ENCODE data around the gene SMYD3. TPM values are rescaled to one million over a fixed set of nuclear protein-coding genes. Genes with fewer than 3 reads are reported as not detected.

Gene SMYD3
- total RNA-seq, 4 donors from 2014 or later = 33.7 to 105 (median 51.4) TPM

DNA sequence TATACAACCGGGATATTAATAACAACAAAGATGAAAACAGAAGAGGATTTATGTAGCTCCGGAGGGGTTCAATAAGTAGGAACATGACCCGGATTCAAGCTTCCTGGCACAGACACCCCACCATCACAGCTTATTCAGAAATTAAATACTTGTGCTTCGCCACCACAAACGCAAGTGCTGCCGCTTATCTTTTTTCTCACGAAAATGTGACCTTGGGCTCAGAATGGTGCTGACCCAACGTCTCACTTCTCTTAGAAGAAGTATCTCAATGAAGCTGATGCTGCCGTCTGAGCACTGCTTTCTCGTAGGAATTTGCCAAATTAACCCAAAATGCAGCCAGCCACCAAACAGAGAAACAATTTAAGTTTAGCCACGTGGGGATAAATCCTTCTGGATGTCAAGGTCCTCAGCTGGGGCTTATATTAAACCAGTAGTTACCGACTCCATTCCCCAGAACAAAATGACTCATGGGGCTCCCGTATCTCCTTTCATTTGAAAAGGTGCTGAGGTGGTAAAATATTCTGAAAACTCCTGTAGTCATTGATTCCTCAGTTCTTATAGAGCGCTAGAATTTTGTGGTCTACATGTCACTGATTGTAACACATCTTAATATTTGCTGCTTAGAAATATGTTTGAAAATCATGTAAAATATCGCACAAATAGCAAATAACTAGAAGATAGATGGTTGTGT, 466.7 kb downstream of the SMYD3 start:
- TF ChIP-seq, protein P1, sequence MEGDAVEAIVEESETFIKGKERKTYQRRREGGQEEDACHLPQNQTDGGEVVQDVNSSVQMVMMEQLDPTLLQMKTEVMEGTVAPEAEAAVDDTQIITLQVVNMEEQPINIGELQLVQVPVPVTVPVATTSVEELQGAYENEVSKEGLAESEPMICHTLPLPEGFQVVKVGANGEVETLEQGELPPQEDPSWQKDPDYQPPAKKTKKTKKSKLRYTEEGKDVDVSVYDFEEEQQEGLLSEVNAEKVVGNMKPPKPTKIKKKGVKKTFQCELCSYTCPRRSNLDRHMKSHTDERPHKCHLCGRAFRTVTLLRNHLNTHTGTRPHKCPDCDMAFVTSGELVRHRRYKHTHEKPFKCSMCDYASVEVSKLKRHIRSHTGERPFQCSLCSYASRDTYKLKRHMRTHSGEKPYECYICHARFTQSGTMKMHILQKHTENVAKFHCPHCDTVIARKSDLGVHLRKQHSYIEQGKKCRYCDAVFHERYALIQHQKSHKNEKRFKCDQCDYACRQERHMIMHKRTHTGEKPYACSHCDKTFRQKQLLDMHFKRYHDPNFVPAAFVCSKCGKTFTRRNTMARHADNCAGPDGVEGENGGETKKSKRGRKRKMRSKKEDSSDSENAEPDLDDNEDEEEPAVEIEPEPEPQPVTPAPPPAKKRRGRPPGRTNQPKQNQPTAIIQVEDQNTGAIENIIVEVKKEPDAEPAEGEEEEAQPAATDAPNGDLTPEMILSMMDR (IDR thresholded peaks at IDR 0.05) = no peak
- no peak for TF ChIP-seq POLR2A (IDR thresholded peaks at IDR 0.05)
- intact Hi-C loops (cut with DNase I) = no loop called here
- no peak overlapping the region for H3K4me3 ChIP-seq (replicated peaks in 1 of 3)
- H3K36me3 ChIP-seq = no peaks in the 10 kb centered on the region
- no peak overlapping the region for H3K27ac ChIP-seq
- no peaks in the 10 kb centered on the region for H3K27me3 ChIP-seq
- H3K9me3 ChIP-seq = no peaks in the 10 kb centered on the region
- 90 to 94% methylated on average over 15 of the region's 15 CpGs for WGBS, 2 donors
- no peak for DNase-seq
- H3K4me1 ChIP-seq = no peaks in the 10 kb centered on the region

DNA sequence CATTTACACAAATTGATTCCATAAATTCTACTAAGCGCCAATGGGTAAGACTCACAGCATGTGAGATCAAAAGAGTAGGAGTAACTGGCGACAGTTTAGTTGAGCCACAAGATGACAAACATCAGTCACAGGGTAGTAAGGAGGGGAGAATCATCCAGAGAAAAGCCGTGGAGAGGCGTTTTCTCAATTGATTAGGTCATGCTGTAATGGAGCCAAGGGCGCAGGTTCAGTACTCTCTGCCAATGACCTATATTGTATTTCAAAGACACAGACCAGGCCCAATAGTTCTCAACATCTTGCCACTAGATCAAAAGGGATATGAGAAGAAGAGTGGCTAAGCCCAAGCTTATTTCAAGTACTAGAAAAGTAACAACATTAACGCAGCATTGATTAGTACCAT, 467.5 kb downstream of the SMYD3 start:
- no peaks in the 10 kb centered on the region for H3K27me3 ChIP-seq
- no peaks in the 10 kb centered on the region for H3K9me3 ChIP-seq
- 91 to 95% methylated on average over 6 of the region's 6 CpGs for WGBS, 2 donors
- intact Hi-C loops (cut with DNase I) = no loop called here
- H3K27ac ChIP-seq = no peak overlapping the region
- no peaks in the 10 kb centered on the region for H3K36me3 ChIP-seq
- no peak overlapping the region for H3K4me3 ChIP-seq (replicated peaks in 1 of 3)
- no peak for DNase-seq
- no peaks in the 10 kb centered on the region for H3K4me1 ChIP-seq
- TF ChIP-seq POLR2A (IDR thresholded peaks at IDR 0.05) = no peak
- TF ChIP-seq, protein P1 (IDR thresholded peaks at IDR 0.05) = no peak

- Histone ChIP-seq H3K9me3 (no peaks in the 10 kb centered on the region), H3K27me3 (no peaks in the 10 kb centered on the region), H3K4me3 (replicated peaks in 1 of 3) (no peak overlapping the region), H3K4me1 (no peaks in the 10 kb centered on the region), H3K27ac (no peak overlapping the region), H3K36me3 (no peaks in the 10 kb centered on the region)
- TF ChIP-seq POLR2A (IDR thresholded peaks at IDR 0.05) = no peak
- TF ChIP-seq, protein P1 (IDR thresholded peaks at IDR 0.05) = no peak
- intact Hi-C loops (cut with DNase I) = no loop called here
- WGBS, 2 donors = 87 to 94% methylated on average over 1 of the region's 1 CpG
- DNase-seq = no peak
These were observed 469.2 kb downstream of the SMYD3 start for GRCh38 chr1:246037832-246038231.

DNA sequence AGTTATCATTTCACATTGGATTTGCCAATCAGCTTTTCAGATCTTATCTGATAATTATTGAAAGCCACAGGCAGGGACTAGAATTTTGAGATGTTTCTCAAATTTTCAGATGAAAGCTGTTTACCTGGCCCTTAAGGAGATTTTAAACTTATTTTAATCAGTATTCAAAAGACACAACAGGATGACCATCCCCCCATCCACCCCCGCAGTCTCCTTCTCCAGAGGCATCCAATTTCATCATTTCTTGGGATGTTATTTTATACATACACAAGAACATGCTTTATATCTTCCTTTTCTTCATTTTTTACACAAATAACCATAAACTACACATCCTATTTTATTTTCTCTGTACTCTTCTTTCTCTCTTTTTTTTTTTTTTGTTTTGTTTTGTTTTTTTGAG, 470.9 kb downstream of the SMYD3 start:
- Histone ChIP-seq H3K27ac (no peak overlapping the region), H3K4me3 (replicated peaks in 1 of 3) (no peak overlapping the region), H3K27me3 (no peaks in the 10 kb centered on the region), H3K36me3 (no peaks in the 10 kb centered on the region), H3K4me1 (no peaks in the 10 kb centered on the region), H3K9me3 (no peaks in the 10 kb centered on the region)
- WGBS, 2 donors = 93 to 96% methylated on average over 1 of the region's 1 CpG
- intact Hi-C loops (cut with DNase I) = no loop called here
- no peak for DNase-seq
- TF ChIP-seq, protein P1 (IDR thresholded peaks at IDR 0.05) = no peak

DNA sequence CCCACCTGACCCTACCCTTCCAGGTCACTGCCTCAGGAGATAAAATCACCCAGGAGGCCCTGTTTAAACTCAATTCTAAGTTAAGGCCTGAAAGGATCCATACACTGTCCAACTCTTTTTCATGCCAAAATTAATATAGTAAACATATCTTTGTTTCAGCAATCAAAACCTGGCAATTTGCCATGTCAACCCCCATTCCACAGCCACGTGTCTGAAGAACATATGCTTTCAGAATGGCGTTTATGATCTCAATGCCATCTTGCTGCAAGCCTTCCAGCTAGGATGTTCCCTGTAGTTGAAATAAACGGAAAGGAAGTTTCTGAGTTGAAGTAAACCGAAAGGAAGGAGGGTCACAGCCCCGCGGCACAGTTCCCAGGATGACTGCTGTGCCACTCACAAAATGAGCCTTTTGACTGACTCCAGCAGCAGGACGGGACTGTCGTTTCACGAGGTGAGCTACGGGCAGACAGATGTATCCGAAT, 472.0 kb downstream of the SMYD3 start:
- intact Hi-C loops (cut with DNase I) = no loop called here
- H3K4me3 ChIP-seq (replicated peaks in 1 of 3) = no peak overlapping the region
- 74 to 82% methylated on average over 11 of the region's 11 CpGs for WGBS, 2 donors
- DNase-seq = peak in 1 of 2 donors; percentile 10
- no peaks in the 10 kb centered on the region for H3K4me1 ChIP-seq
- TF ChIP-seq, protein P1 (IDR thresholded peaks at IDR 0.05) = no peak
- TF ChIP-seq POLR2A (IDR thresholded peaks at IDR 0.05) = no peak
- H3K27ac ChIP-seq = no peak overlapping the region
- H3K36me3 ChIP-seq = no peaks in the 10 kb centered on the region
- no peaks in the 10 kb centered on the region for H3K27me3 ChIP-seq
- H3K9me3 ChIP-seq = no peaks in the 10 kb centered on the region
